OCI-LY3 (cell line): ENCODE data around the gene ATP10A.

Experiments
- CTCF ChIP-seq: fragments of 200-600, 300-600 bp; sonication (generic); IDR thresholded peaks from 2 replicates; pipeline ENCODE4 v1.5.1; 2014; ENCODE audit warnings: antibody characterized with exemption, low read length, low read depth
- EZH2phosphoT487 ChIP-seq: fragments of 200-600 bp; shearing (Covaris generic); IDR thresholded peaks from 2 replicates; pipeline ENCODE4 v1.6.1; 2018; ENCODE audit warnings: antibody characterized with exemption, mixed run types, low read depth

GRCh38 chr15:25825207-25825606, 37.9 kb downstream of the ATP10A start:
- TF ChIP-seq EZH2phosphoT487 (no peak), CTCF (no peak)
